ENCODE data around the gene XPA.

The XPA gene

DNA sequence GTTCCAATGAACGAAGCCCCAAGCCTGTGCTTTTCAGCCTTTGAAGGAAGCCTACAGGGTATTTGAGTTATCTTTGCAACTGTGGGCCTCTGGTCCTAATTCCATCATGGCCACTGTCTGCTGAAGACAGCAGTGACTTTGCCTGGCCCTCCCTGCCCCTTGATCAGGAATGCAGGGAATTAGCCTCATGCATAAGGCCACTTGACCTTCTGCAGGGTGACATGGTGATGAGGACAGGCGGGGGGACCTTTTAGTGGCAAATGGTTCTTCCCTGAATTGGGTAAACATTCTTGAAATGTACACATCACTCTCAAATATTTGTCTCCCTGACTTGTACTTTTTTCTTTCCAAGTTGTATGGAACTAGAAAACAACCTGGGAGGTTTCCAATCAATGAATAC lies 25.2 kb upstream of the XPA start:
- TF ChIP-seq POLR2AphosphoS5 (IDR thresholded peaks at IDR 0.05; ENCODE audit: low read depth, low read length) (no peak), SIN3A (IDR thresholded peaks at IDR 0.05; ENCODE audit: borderline replicate concordance, insufficient read depth, low read length) (no peak), TAF1 (IDR thresholded peaks at IDR 0.05; ENCODE audit: borderline replicate concordance, insufficient read depth, low read length) (no peak), REST (IDR thresholded peaks at IDR 0.05; ENCODE audit: insufficient read depth in 1 of 2, low read depth in 2 of 2, low read length in 2 of 2) (no peak), FOXP2 (optimal IDR thresholded peaks at IDR 0.05; ENCODE audit: borderline replicate concordance, extremely low read depth, extremely low read length, insufficient read depth) (no peak)

GRCh38 chr9:97721396-97721795 lies 24.3 kb upstream of the XPA start:
- TF ChIP-seq FOXP2 (optimal IDR thresholded peaks at IDR 0.05; ENCODE audit: borderline replicate concordance, extremely low read depth, extremely low read length, insufficient read depth), result no peak
- no peak for TF ChIP-seq POLR2AphosphoS5 (IDR thresholded peaks at IDR 0.05; ENCODE audit: low read depth, low read length)
- TF ChIP-seq REST (IDR thresholded peaks at IDR 0.05; ENCODE audit: insufficient read depth in 1 of 2, low read depth in 2 of 2, low read length in 2 of 2), result no peak

GRCh38 chr9:97717866-97718265 lies 20.7 kb upstream of the XPA start:
- TF ChIP-seq TAF1 (IDR thresholded peaks at IDR 0.05; ENCODE audit: borderline replicate concordance, insufficient read depth, low read length) (no peak), SIN3A (IDR thresholded peaks at IDR 0.05; ENCODE audit: borderline replicate concordance, insufficient read depth, low read length) (no peak), POLR2AphosphoS5 (IDR thresholded peaks at IDR 0.05; ENCODE audit: low read depth, low read length) (no peak), REST (IDR thresholded peaks at IDR 0.05; ENCODE audit: insufficient read depth in 1 of 2, low read depth in 2 of 2, low read length in 2 of 2) (no peak), FOXP2 (optimal IDR thresholded peaks at IDR 0.05; ENCODE audit: borderline replicate concordance, extremely low read depth, extremely low read length, insufficient read depth) (no peak)

GRCh38 chr9:97714435-97714834 lies 17.3 kb upstream of the XPA start:
- TF ChIP-seq SIN3A (IDR thresholded peaks at IDR 0.05; ENCODE audit: borderline replicate concordance, insufficient read depth, low read length), result no peak
- TF ChIP-seq FOXP2 (optimal IDR thresholded peaks at IDR 0.05; ENCODE audit: borderline replicate concordance, extremely low read depth, extremely low read length, insufficient read depth), result no peak
- TF ChIP-seq TAF1 (IDR thresholded peaks at IDR 0.05; ENCODE audit: borderline replicate concordance, insufficient read depth, low read length), result no peak
- no peak for TF ChIP-seq REST (IDR thresholded peaks at IDR 0.05; ENCODE audit: insufficient read depth in 1 of 2, low read depth in 2 of 2, low read length in 2 of 2)
- TF ChIP-seq POLR2AphosphoS5 (IDR thresholded peaks at IDR 0.05; ENCODE audit: low read depth, low read length), result no peak

- TF ChIP-seq REST (IDR thresholded peaks at IDR 0.05; ENCODE audit: insufficient read depth in 1 of 2, low read depth in 2 of 2, low read length in 2 of 2), result no peak
- no peak for TF ChIP-seq POLR2AphosphoS5 (IDR thresholded peaks at IDR 0.05; ENCODE audit: low read depth, low read length)
- TF ChIP-seq TAF1 (IDR thresholded peaks at IDR 0.05; ENCODE audit: borderline replicate concordance, insufficient read depth, low read length), result no peak
- TF ChIP-seq SIN3A (IDR thresholded peaks at IDR 0.05; ENCODE audit: borderline replicate concordance, insufficient read depth, low read length), result no peak
- no peak for TF ChIP-seq FOXP2 (optimal IDR thresholded peaks at IDR 0.05; ENCODE audit: borderline replicate concordance, extremely low read depth, extremely low read length, insufficient read depth)
Observed at GRCh38 chr9:97711223-97711626, 14.1 kb upstream of the XPA start.
